DND-41 (cell line): ENCODE data around the gene FBN1.

Source experiments
- CTCF ChIP-seq: IDR thresholded peaks from 2 replicates; pipeline ENCODE4 v1.5.1; 2012; ENCODE audit warnings: borderline replicate concordance, low read length, moderate library complexity, mild to moderate bottlenecking; ENCODE audit not compliant: poor library complexity, severe bottlenecking; ENCODE audit errors: extremely low read depth
- EZH2 ChIP-seq: IDR thresholded peaks from 3 replicates; pipeline ENCODE4 v1.6.1; 2012; ENCODE audit warnings: borderline replicate concordance, low read depth, mild to moderate bottlenecking, moderate library complexity, low read length, inconsistent platforms; ENCODE audit not compliant: severe bottlenecking

GRCh38 chr15:48481802-48482201 is 163.7 kb downstream of the FBN1 start:
- no peak for TF ChIP-seq EZH2
- no peak for TF ChIP-seq CTCF
